Esophagus muscularis mucosa (tissue), 3 donors: ENCODE measurements around the gene MYO1D.

ENCODE experiments used
- CTCF ChIP-seq, 3 experiments: fragments of 200-600 bp in 2 of 3; fragments of 450-650 bp in 1 of 3; sonication (generic) in 2 of 3; IDR thresholded peaks; one replicate each; pipeline ENCODE4 v1.5.1; 2017 to 2019; ENCODE audit warnings: antibody characterized with exemption in 3 of 3, mild to moderate bottlenecking in 2 of 3, moderate library complexity in 1 of 3
- POLR2A ChIP-seq: fragments of 450-650 bp; IDR thresholded peaks from one replicate; pipeline ENCODE4 v1.6.1; 2017; ENCODE audit warnings: antibody characterized with exemption, moderate library complexity, mild to moderate bottlenecking, low read depth
- POLR2AphosphoS5 ChIP-seq, 2 donors: sonication (generic); formaldehyde crosslinking; IDR thresholded peaks; one replicate each; pipeline ENCODE4 v1.6.1; 2017; ENCODE audit warnings: antibody characterized with exemption in 2 of 2

DNA sequence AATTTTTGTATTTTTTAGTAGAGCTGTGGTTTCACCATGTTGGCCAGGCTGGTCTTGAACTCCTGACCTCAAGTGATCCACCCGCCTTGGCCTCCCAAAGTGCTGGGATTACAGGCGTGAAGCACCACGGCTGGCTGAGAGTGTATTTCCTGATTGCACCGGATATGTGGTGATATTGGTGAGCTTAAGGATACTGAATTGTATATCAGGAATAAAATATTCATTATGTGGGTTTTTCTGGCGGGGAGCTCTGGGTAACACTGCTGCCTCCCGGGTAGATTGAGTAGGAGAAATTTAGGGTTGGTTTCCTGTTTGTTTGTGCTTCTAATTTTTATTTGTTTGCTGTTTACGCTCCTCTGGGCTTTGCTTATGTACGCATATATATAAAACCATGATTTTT is 43.4 kb upstream of the MYO1D start:
- TF ChIP-seq CTCF (IDR thresholded peaks at IDR 0.05), result no peak
- TF ChIP-seq POLR2AphosphoS5 (IDR thresholded peaks at IDR 0.05), result no peak
- TF ChIP-seq POLR2A, result no peak
